Fibroblast of skin of back (primary cell): ENCODE results near the gene AP4S1.

ENCODE experiments used
- DNase-seq: peaks from one replicate; pipeline ENCODE4 v3.0.0-alpha.2; 2013

Gene AP4S1

GRCh38 chr14:31139301-31139847, 113.9 kb downstream of the AP4S1 start:
- DNase-seq = no peak

GRCh38 chr14:31142455-31143087, 117.1 kb downstream of the AP4S1 start:
- DNase-seq = no peak
